ENCODE data around the gene CHRNB1. TPM values are rescaled to one million over a fixed set of nuclear protein-coding genes. Genes with fewer than 3 reads are reported as not detected.
A peak's percentile ranks its signal among the peaks of the same experiment; 100 is the strongest.

The CHRNB1 gene
- total RNA-seq, 1 experiment from 2014 or later = 12.7 TPM

DNA sequence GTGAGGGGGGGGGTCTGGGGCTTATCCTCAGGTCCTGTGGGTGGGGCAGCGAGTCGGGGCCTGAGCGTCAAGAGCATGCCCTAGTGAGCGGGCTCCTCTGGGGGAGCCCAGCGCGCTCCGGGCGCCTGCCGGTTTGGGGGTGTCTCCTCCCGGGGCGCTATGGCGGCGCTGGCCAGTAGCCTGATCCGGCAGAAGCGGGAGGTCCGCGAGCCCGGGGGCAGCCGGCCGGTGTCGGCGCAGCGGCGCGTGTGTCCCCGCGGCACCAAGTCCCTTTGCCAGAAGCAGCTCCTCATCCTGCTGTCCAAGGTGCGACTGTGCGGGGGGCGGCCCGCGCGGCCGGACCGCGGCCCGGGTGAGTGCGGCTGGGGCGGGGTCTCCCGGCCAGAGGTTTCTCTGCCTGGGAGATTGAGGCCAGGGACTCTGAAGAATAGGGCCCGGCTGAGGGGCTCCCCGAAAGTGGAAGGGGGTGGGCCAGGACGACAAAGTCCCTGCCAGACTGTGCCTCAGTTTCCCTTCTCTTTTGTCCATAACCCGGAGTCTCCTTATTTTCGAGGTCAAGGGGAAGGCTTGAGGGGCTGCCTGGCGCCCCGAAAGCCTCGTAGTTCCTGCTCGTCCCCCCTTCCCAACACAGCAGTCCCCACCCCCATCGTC lies 5.3 kb upstream of the CHRNB1 start, which contains the start of gene FGF11:
Gene FGF11, plus strand, starts transcription at position 51 of the 651 bp plus-strand sequence. Its CDS starts 109 bp downstream, at position 160.
- Histone ChIP-seq H3K14ac (ENCODE audit: insufficient read depth, low read length) (no peak within 1 kb of the TSS), H3K4ac (ENCODE audit: low read depth, low read length) (no peak within 1 kb of the TSS), H2BK20ac (ENCODE audit: low read depth, low read length, poor library complexity, severe bottlenecking) (no peak within 1 kb of the TSS), H3K23ac (ENCODE audit: insufficient read length, low read depth, low read length) (no peak within 1 kb of the TSS), H3K9me3 (ENCODE audit: control insufficient read depth, low read depth, low read length) (no peaks in the 10 kb centered on the region), H3K27me3 (ENCODE audit: insufficient read depth, low read length) (peaks cover 7% of the 10 kb centered on the region), H2AFZ (ENCODE audit: low read length) (no peak within 1 kb of the TSS), H3K18ac (ENCODE audit: insufficient read length, low read depth, low read length) (no peak within 1 kb of the TSS), H4K91ac (ENCODE audit: insufficient read length, low read depth, low read length) (no peak within 1 kb of the TSS), H2BK12ac (ENCODE audit: insufficient read length, low read depth, low read length) (no peak within 1 kb of the TSS), H3K79me1 (ENCODE audit: insufficient read depth, low read depth, low read length, poor library complexity, severe bottlenecking) (no peaks in the 10 kb centered on the region), H2AK5ac (ENCODE audit: insufficient read length, low read length) (no peak within 1 kb of the TSS), H3K9ac (ENCODE audit: extremely low read depth, insufficient read length, low read length) (peak within 1 kb of the TSS; percentile 73), H3K4me1 (ENCODE audit: insufficient read depth, low read length) (no peaks in the 10 kb centered on the region; the same call in 1 of the 2 replicates), H4K20me1 (ENCODE audit: control insufficient read depth, insufficient read depth, insufficient read length) (no peaks in the 10 kb centered on the region), H2BK120ac (ENCODE audit: low read depth, low read length, poor library complexity, severe bottlenecking) (no peak within 1 kb of the TSS), H3K27ac (ENCODE audit: insufficient read length, low read depth, low read length) (peak within 1 kb of the TSS; percentile 1), H3K79me2 (ENCODE audit: insufficient read depth, low read length) (no peaks in the 10 kb centered on the region), H3K4me2 (ENCODE audit: insufficient read depth, insufficient read length, low read length) (peak within 1 kb of the TSS; percentile 60), H3K56ac (ENCODE audit: insufficient read length, low read depth, low read length) (no peak within 1 kb of the TSS), H4K8ac (replicated peaks; ENCODE audit: insufficient read length, low read depth, low read length) (no peak within 1 kb of the TSS), H2BK15ac (ENCODE audit: low read depth, low read length) (no peak within 1 kb of the TSS), H3T11ph (ENCODE audit: low read length) (no peak within 1 kb of the TSS), H4K5ac (ENCODE audit: insufficient read length, low read depth, low read length) (peak within 1 kb of the TSS; percentile 53), H2BK5ac (ENCODE audit: insufficient read length, low read length) (no peak within 1 kb of the TSS), H3K23me2 (ENCODE audit: insufficient read length, low read depth, low read length, poor library complexity, severe bottlenecking) (peaks cover 33% of the 10 kb centered on the region)
- Mint-ChIP-seq H3K27me3 (ENCODE audit: low read depth) (peaks cover 32% of the 10 kb centered on the region), H3K9me3 (no peaks in the 10 kb centered on the region), H3K36me3 (ENCODE audit: insufficient read depth in 1 of 3, low read depth in 3 of 3) (peaks cover 0 to 13% (median 2%) of the 10 kb centered on the region in 3 experiments; a peak in 3 of 7 replicates), H3K4me3 (peak within 1 kb of the TSS; percentile 93 to 98), H3K4me1 (peaks cover 34 to 42% of the 10 kb centered on the region in 2 experiments), H3K27ac (peak within 1 kb of the TSS; percentile 97 to 99 (median 99))
- TF ChIP-seq CTCF (conservative IDR thresholded peaks at IDR 0.05) = no peak
- no peak for DNase-seq
- WGBS (ENCODE audit: extremely low coverage, insufficient read length, low lambda C conversion rate) = no CpG with 5 or more reads among the region's 50 CpGs
